Suprapubic skin (tissue), 4 donors: ENCODE data around the gene EEFSEC. TPM values are rescaled to one million over a fixed set of nuclear protein-coding genes. Genes with fewer than 3 reads are reported as not detected.

Experiments
- DNase-seq, 2 donors: peaks; one replicate each; pipeline ENCODE4 v3.0.0-alpha.2; 2019; ENCODE audit warnings: low spot score in 2 of 2
- H3K27ac ChIP-seq: fragments of 200-600 bp; sonication (generic); one replicate; pipeline ENCODE4 v1.5.1; 2019
- H3K27me3 ChIP-seq: fragments of 200-600 bp; sonication (generic); one replicate; pipeline ENCODE4 v1.5.1; 2019
- H3K36me3 ChIP-seq: fragments of 200-600 bp; sonication (generic); one replicate; pipeline ENCODE4 v1.5.1; 2019
- H3K4me1 ChIP-seq: fragments of 200-600 bp; sonication (generic); one replicate; pipeline ENCODE4 v1.5.1; 2019
- H3K4me3 ChIP-seq: fragments of 200-600 bp; sonication (generic); one replicate; pipeline ENCODE4 v1.5.1; 2019; ENCODE audit warnings: mild to moderate bottlenecking
- H3K9me3 ChIP-seq: fragments of 200-600 bp; sonication (generic); one replicate; pipeline ENCODE4 v1.5.1; 2019
- EP300 ChIP-seq: sonication (generic); formaldehyde crosslinking; IDR thresholded peaks from one replicate; pipeline ENCODE4 v1.6.1; 2017; ENCODE audit warnings: antibody characterized with exemption
- POLR2A ChIP-seq, 2 donors: fragments of 450-650 bp; IDR thresholded peaks; one replicate each; pipeline ENCODE4 v1.6.1; 2017; ENCODE audit warnings: antibody characterized with exemption in 2 of 2, mild to moderate bottlenecking in 2 of 2, moderate library complexity in 2 of 2
- POLR2AphosphoS5 ChIP-seq, 3 donors: sonication (generic); formaldehyde crosslinking; IDR thresholded peaks; one replicate each; pipeline ENCODE4 v1.6.1; 2017; ENCODE audit warnings: antibody characterized with exemption in 3 of 3
- WGBS: methylation state at CpG from one replicate; pipeline ENCODE4 v1.1.5; 2018; 5-methylcytosine and 5-hydroxymethylcytosine counted together
- total RNA-seq, 4 donors: library from RNA; depleted of rRNA; stranded (reverse); fragments of >200 nt; gene quantifications; one replicate each; pipeline ENCODE4 v1.1.0, GENCODE V29; 2016
- TF ChIP-seq, protein P1 (sequence below), 2 donors: fragments of 200-600 bp in 1 of 2; fragments of 450-650 bp in 1 of 2; sonication (generic) in 1 of 2; IDR thresholded peaks; one replicate each; pipeline ENCODE4 v1.5.1; 2016 to 2019; ENCODE audit warnings: antibody characterized with exemption in 2 of 2, mild to moderate bottlenecking in 1 of 2, moderate library complexity in 1 of 2

The EEFSEC gene
- total RNA-seq, 4 donors from 2014 or later: 14.3 to 19.4 (median 16.7) TPM

- no peak for TF ChIP-seq POLR2A (IDR thresholded peaks at IDR 0.05)
- TF ChIP-seq POLR2AphosphoS5 (IDR thresholded peaks at IDR 0.05): no peak
- TF ChIP-seq EP300: no peak
- TF ChIP-seq, protein P1, sequence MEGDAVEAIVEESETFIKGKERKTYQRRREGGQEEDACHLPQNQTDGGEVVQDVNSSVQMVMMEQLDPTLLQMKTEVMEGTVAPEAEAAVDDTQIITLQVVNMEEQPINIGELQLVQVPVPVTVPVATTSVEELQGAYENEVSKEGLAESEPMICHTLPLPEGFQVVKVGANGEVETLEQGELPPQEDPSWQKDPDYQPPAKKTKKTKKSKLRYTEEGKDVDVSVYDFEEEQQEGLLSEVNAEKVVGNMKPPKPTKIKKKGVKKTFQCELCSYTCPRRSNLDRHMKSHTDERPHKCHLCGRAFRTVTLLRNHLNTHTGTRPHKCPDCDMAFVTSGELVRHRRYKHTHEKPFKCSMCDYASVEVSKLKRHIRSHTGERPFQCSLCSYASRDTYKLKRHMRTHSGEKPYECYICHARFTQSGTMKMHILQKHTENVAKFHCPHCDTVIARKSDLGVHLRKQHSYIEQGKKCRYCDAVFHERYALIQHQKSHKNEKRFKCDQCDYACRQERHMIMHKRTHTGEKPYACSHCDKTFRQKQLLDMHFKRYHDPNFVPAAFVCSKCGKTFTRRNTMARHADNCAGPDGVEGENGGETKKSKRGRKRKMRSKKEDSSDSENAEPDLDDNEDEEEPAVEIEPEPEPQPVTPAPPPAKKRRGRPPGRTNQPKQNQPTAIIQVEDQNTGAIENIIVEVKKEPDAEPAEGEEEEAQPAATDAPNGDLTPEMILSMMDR (IDR thresholded peaks at IDR 0.05): no peak
- H3K4me3 ChIP-seq: no peak overlapping the region
- WGBS: 85% methylated on average over 12 of the region's 12 CpGs
- H3K4me1 ChIP-seq: no peaks in the 10 kb centered on the region
- no peaks in the 10 kb centered on the region for H3K36me3 ChIP-seq
- H3K27me3 ChIP-seq: peaks cover 39% of the 10 kb centered on the region
- H3K27ac ChIP-seq: no peak overlapping the region
- H3K9me3 ChIP-seq: no peaks in the 10 kb centered on the region
- no peak for DNase-seq
These were observed 304.7 kb downstream of the EEFSEC start for GRCh38 chr3:128457937-128458336.

Other genes with a start within 250 kb of the EEFSEC start
- under 1 TPM in 1 of 4 donors, not detected in 3; 0.72 TPM for gene KBTBD12, start 238.2 kb upstream of the EEFSEC start, total RNA-seq
- gene SEC61A1, start 101.0 kb upstream of the EEFSEC start, total RNA-seq: 100 to 1,000 TPM in 3 of 4 donors, 10 to 100 TPM in 1; 83.5 to 132 (median 124) TPM
- gene RUVBL1, start 29.7 kb upstream of the EEFSEC start, total RNA-seq: 10 to 100 TPM; 16.3 to 35.6 (median 28.3) TPM